ENCODE measurements around the gene APBA1.

The APBA1 gene

GRCh38 chr9:69643098-69643497, 29.1 kb downstream of the APBA1 start:
- TF ChIP-seq POLR2AphosphoS5 (IDR thresholded peaks at IDR 0.05; ENCODE audit: low read depth, low read length): no peak
- TF ChIP-seq FOXP2 (optimal IDR thresholded peaks at IDR 0.05; ENCODE audit: borderline replicate concordance, extremely low read depth, extremely low read length, insufficient read depth): no peak
- no peak for TF ChIP-seq REST (IDR thresholded peaks at IDR 0.05; ENCODE audit: insufficient read depth in 1 of 2, low read depth in 2 of 2, low read length in 2 of 2)
- TF ChIP-seq TAF1 (IDR thresholded peaks at IDR 0.05; ENCODE audit: borderline replicate concordance, insufficient read depth, low read length): no peak
- TF ChIP-seq SIN3A (IDR thresholded peaks at IDR 0.05; ENCODE audit: borderline replicate concordance, insufficient read depth, low read length): no peak

- TF ChIP-seq FOXP2 (optimal IDR thresholded peaks at IDR 0.05; ENCODE audit: borderline replicate concordance, extremely low read depth, extremely low read length, insufficient read depth) (no peak), TAF1 (IDR thresholded peaks at IDR 0.05; ENCODE audit: borderline replicate concordance, insufficient read depth, low read length) (no peak), SIN3A (IDR thresholded peaks at IDR 0.05; ENCODE audit: borderline replicate concordance, insufficient read depth, low read length) (no peak), POLR2AphosphoS5 (IDR thresholded peaks at IDR 0.05; ENCODE audit: low read depth, low read length) (no peak), REST (IDR thresholded peaks at IDR 0.05; ENCODE audit: insufficient read depth in 1 of 2, low read depth in 2 of 2, low read length in 2 of 2) (no peak)
These were observed 34.4 kb downstream of the APBA1 start for GRCh38 chr9:69637817-69638200.

GRCh38 chr9:69637193-69637816, 34.9 kb downstream of the APBA1 start:
- no peak for TF ChIP-seq FOXP2 (optimal IDR thresholded peaks at IDR 0.05; ENCODE audit: borderline replicate concordance, extremely low read depth, extremely low read length, insufficient read depth)
- TF ChIP-seq SIN3A (IDR thresholded peaks at IDR 0.05; ENCODE audit: borderline replicate concordance, insufficient read depth, low read length): no peak
- no peak for TF ChIP-seq TAF1 (IDR thresholded peaks at IDR 0.05; ENCODE audit: borderline replicate concordance, insufficient read depth, low read length)
- TF ChIP-seq POLR2AphosphoS5 (IDR thresholded peaks at IDR 0.05; ENCODE audit: low read depth, low read length): no peak
- TF ChIP-seq REST (IDR thresholded peaks at IDR 0.05; ENCODE audit: insufficient read depth in 1 of 2, low read depth in 2 of 2, low read length in 2 of 2): no peak

- TF ChIP-seq TAF1 (IDR thresholded peaks at IDR 0.05; ENCODE audit: borderline replicate concordance, insufficient read depth, low read length) (no peak), SIN3A (IDR thresholded peaks at IDR 0.05; ENCODE audit: borderline replicate concordance, insufficient read depth, low read length) (no peak), REST (IDR thresholded peaks at IDR 0.05; ENCODE audit: insufficient read depth in 1 of 2, low read depth in 2 of 2, low read length in 2 of 2) (no peak), FOXP2 (optimal IDR thresholded peaks at IDR 0.05; ENCODE audit: borderline replicate concordance, extremely low read depth, extremely low read length, insufficient read depth) (no peak), POLR2AphosphoS5 (IDR thresholded peaks at IDR 0.05; ENCODE audit: low read depth, low read length) (no peak)
These were observed 38.5 kb downstream of the APBA1 start for GRCh38 chr9:69633716-69634115.

All from PFSK-1 (cell line).